Esophagus squamous epithelium (tissue), 5 donors: ENCODE results near the gene GXYLT2. TPM values are rescaled to one million over a fixed set of nuclear protein-coding genes. Genes with fewer than 3 reads are reported as not detected.
"Not testable (repeated sequence)": the region's sequence is repeated elsewhere in the genome, so short reads cannot be mapped to it uniquely, and the experiment has no call there.

Experiments
- DNase-seq: peaks from one replicate; lab custom pipeline; 2025; lab: John Stamatoyannopoulos, UW
- H3K27ac ChIP-seq, 4 donors: fragments of 200-600 bp; sonication (generic); one replicate each; pipeline ENCODE4 v1.5.1; 2016 to 2019; ENCODE audit warnings: mild to moderate bottlenecking in 1 of 4
- H3K27me3 ChIP-seq, 4 donors: fragments of 200-600 bp; sonication (generic); 1 replicate in 3 of 4; 2 replicates in 1 of 4; pipeline versions ENCODE4 v1.5.1 to v1.6.0; 2017 to 2021; ENCODE audit warnings: antibody characterized with exemption in 1 of 4
- H3K36me3 ChIP-seq, 3 donors: fragments of 200-600 bp; sonication (generic); one replicate each; pipeline ENCODE4 v1.5.1; 2016 to 2019
- H3K4me1 ChIP-seq, 3 donors: fragments of 200-600 bp; sonication (generic); one replicate each; pipeline ENCODE4 v1.5.1; 2017 to 2019
- H3K4me3 ChIP-seq, 4 donors: fragments of 200-600 bp; sonication (generic); 1 replicate in 3 of 4; 2 replicates in 1 of 4; pipeline ENCODE4 v1.5.1; 2016 to 2019; ENCODE audit warnings: mild to moderate bottlenecking in 2 of 4, moderate library complexity in 1 of 4
- H3K9me3 ChIP-seq, 3 donors: fragments of 200-600 bp; sonication (generic); one replicate each; pipeline ENCODE4 v1.5.1; 2016 to 2019
- CTCF ChIP-seq, 6 experiments: fragments of 450-650 bp in 4 of 6; fragments of 200-600 bp in 2 of 6; sonication (generic) in 2 of 6; IDR thresholded peaks; one replicate each; pipeline ENCODE4 v1.5.1; 2016 to 2019; ENCODE audit warnings: antibody characterized with exemption in 6 of 6, mild to moderate bottlenecking in 4 of 6, moderate library complexity in 4 of 6
- POLR2A ChIP-seq, 4 donors: fragments of 450-650 bp; IDR thresholded peaks; one replicate each; pipeline ENCODE4 v1.6.1; 2017; ENCODE audit warnings: antibody characterized with exemption in 4 of 4, mild to moderate bottlenecking in 4 of 4, moderate library complexity in 3 of 4
- WGBS, 2 donors: methylation state at CpG; one replicate each; pipeline ENCODE4 v1.1.5; 2018; 5-methylcytosine and 5-hydroxymethylcytosine counted together
- intact Hi-C: fragments of 100-400 bp; cut with DNase I; formaldehyde crosslinking; loops from one replicate; pipeline ENCODE4 v1.15.0; 2022
- total RNA-seq, 4 donors: library from RNA; depleted of rRNA; stranded (reverse); fragments of >200 nt; gene quantifications; one replicate each; pipeline ENCODE4 v1.1.0, GENCODE V29; 2016
- donor health status: DM: yes; HTN: yes; CAD: no.

The GXYLT2 gene
- total RNA-seq, 4 donors from 2014 or later: 2.0 to 18.1 (median 3.1) TPM; not detected in 1

GRCh38 chr3:72914383-72914782 lies 26.5 kb downstream of the GXYLT2 start:
- TF ChIP-seq POLR2A (IDR thresholded peaks at IDR 0.05) (no peak), CTCF (IDR thresholded peaks at IDR 0.05) (no peak)
- Histone ChIP-seq H3K27me3 (no peaks in the 10 kb centered on the region), H3K9me3 (no peaks in the 10 kb centered on the region), H3K4me1 (no peaks in the 10 kb centered on the region), H3K36me3 (no peaks in the 10 kb centered on the region), H3K4me3 (no peak overlapping the region), H3K27ac (no peak overlapping the region)
- intact Hi-C loops: no loop called here
- DNase-seq: no peak
- 96 to 97% methylated on average over 14 of the region's 14 CpGs for WGBS, 2 donors

GRCh38 chr3:72916250-72916649 lies 28.4 kb downstream of the GXYLT2 start:
- DNase-seq: no peak
- H3K36me3 ChIP-seq: no peaks in the 10 kb centered on the region
- intact Hi-C loops: no loop called here
- H3K27ac ChIP-seq: no peak overlapping the region
- no peaks in the 10 kb centered on the region for H3K9me3 ChIP-seq
- H3K4me1 ChIP-seq: no peaks in the 10 kb centered on the region
- TF ChIP-seq CTCF (IDR thresholded peaks at IDR 0.05) (no peak), POLR2A (IDR thresholded peaks at IDR 0.05) (no peak)
- WGBS, 2 donors: 63 to 70% methylated on average over 2 of the region's 2 CpGs
- no peaks in the 10 kb centered on the region for H3K27me3 ChIP-seq
- no peak overlapping the region for H3K4me3 ChIP-seq

- intact Hi-C loops: no loop called here
- no peak for TF ChIP-seq CTCF (IDR thresholded peaks at IDR 0.05)
- no peak for TF ChIP-seq POLR2A (IDR thresholded peaks at IDR 0.05)
- WGBS, 2 donors: 89 to 94% methylated on average over 8 of the region's 8 CpGs
Measured at GRCh38 chr3:72919520-72919919, 31.7 kb downstream of the GXYLT2 start.

GRCh38 chr3:72924055-72924454 lies 36.2 kb downstream of the GXYLT2 start:
- Histone ChIP-seq H3K27me3 (no peaks in the 10 kb centered on the region), H3K9me3 (no peaks in the 10 kb centered on the region), H3K36me3 (no peaks in the 10 kb centered on the region), H3K4me3 (no peak overlapping the region), H3K27ac (no peak overlapping the region), H3K4me1 (no peaks in the 10 kb centered on the region)
- 84 to 90% methylated on average over 2 to 3 of the region's 3 CpGs for WGBS, 2 donors
- intact Hi-C loops: no loop called here
- TF ChIP-seq POLR2A (IDR thresholded peaks at IDR 0.05): no peak
- no peak for TF ChIP-seq CTCF (IDR thresholded peaks at IDR 0.05)
- no peak for DNase-seq

More at GRCh38 chr3:72919520-72919919, 31.7 kb downstream of the GXYLT2 start:
- no peaks in the 10 kb centered on the region for H3K36me3 ChIP-seq
- no peak for DNase-seq
- no peak overlapping the region for H3K27ac ChIP-seq
- H3K9me3 ChIP-seq: no peaks in the 10 kb centered on the region
- H3K4me1 ChIP-seq: no peaks in the 10 kb centered on the region
- no peak overlapping the region for H3K4me3 ChIP-seq
- no peaks in the 10 kb centered on the region for H3K27me3 ChIP-seq

GRCh38 chr3:72928781-72929735 lies 41.2 kb downstream of the GXYLT2 start:
- H3K36me3 ChIP-seq, H3K27ac ChIP-seq, H3K4me3 ChIP-seq, H3K4me1 ChIP-seq, DNase-seq, H3K27me3 ChIP-seq, H3K9me3 ChIP-seq, intact Hi-C loops: not testable (repeated sequence)
- 76 to 84% methylated on average over 36 to 49 of the region's 51 CpGs for WGBS, 2 donors
